ENCODE measurements around the gene KCNIP4.

KCNIP4 gene

GRCh38 chr4:20816287-20816686 is 1132.3 kb downstream of the KCNIP4 start:
- TF ChIP-seq CTCF (conservative IDR thresholded peaks at IDR 0.05; ENCODE audit: low read depth, low read length): no peak
- H3K27me3 ChIP-seq (ENCODE audit: insufficient read depth, low read depth): no peaks in the 10 kb centered on the region
- no peak overlapping the region for H2AFZ ChIP-seq (ENCODE audit: low read depth)
- no peaks in the 10 kb centered on the region for H3K79me2 ChIP-seq (ENCODE audit: insufficient read depth, low read depth)
- no peaks in the 10 kb centered on the region for H4K20me1 ChIP-seq (ENCODE audit: insufficient read depth)
- H3K4me3 ChIP-seq (IDR thresholded peaks at IDR 0.05; ENCODE audit: insufficient read depth, low read depth, low read length): no peak overlapping the region
- H3K36me3 ChIP-seq (ENCODE audit: insufficient read depth): no peaks in the 10 kb centered on the region
- no peak overlapping the region for H3K9ac ChIP-seq
- no peak overlapping the region for H3K27ac ChIP-seq
- no peak overlapping the region for H3K4me2 ChIP-seq
- H3K4me1 ChIP-seq (ENCODE audit: low read depth, poor library complexity, severe bottlenecking): no peaks in the 10 kb centered on the region

GRCh38 chr4:20813700-20814099 is 1134.9 kb downstream of the KCNIP4 start:
- H2AFZ ChIP-seq (ENCODE audit: low read depth): no peak overlapping the region
- H4K20me1 ChIP-seq (ENCODE audit: insufficient read depth): no peaks in the 10 kb centered on the region
- H3K4me2 ChIP-seq: no peak overlapping the region
- no peaks in the 10 kb centered on the region for H3K27me3 ChIP-seq (ENCODE audit: insufficient read depth, low read depth)
- H3K9ac ChIP-seq: no peak overlapping the region
- H3K27ac ChIP-seq: no peak overlapping the region
- H3K4me1 ChIP-seq (ENCODE audit: low read depth, poor library complexity, severe bottlenecking): no peaks in the 10 kb centered on the region
- TF ChIP-seq CTCF (conservative IDR thresholded peaks at IDR 0.05; ENCODE audit: low read depth, low read length): no peak
- no peaks in the 10 kb centered on the region for H3K36me3 ChIP-seq (ENCODE audit: insufficient read depth)
- H3K4me3 ChIP-seq (IDR thresholded peaks at IDR 0.05; ENCODE audit: insufficient read depth, low read depth, low read length): no peak overlapping the region
- H3K79me2 ChIP-seq (ENCODE audit: insufficient read depth, low read depth): no peaks in the 10 kb centered on the region

GRCh38 chr4:20809812-20810211 is 1138.8 kb downstream of the KCNIP4 start:
- H3K4me2 ChIP-seq: no peak overlapping the region
- no peak overlapping the region for H3K4me3 ChIP-seq (IDR thresholded peaks at IDR 0.05; ENCODE audit: insufficient read depth, low read depth, low read length)
- no peaks in the 10 kb centered on the region for H3K4me1 ChIP-seq (ENCODE audit: low read depth, poor library complexity, severe bottlenecking)
- no peaks in the 10 kb centered on the region for H4K20me1 ChIP-seq (ENCODE audit: insufficient read depth)
- H3K79me2 ChIP-seq (ENCODE audit: insufficient read depth, low read depth): no peaks in the 10 kb centered on the region
- no peak overlapping the region for H3K9ac ChIP-seq
- H3K36me3 ChIP-seq (ENCODE audit: insufficient read depth): no peaks in the 10 kb centered on the region
- TF ChIP-seq CTCF (conservative IDR thresholded peaks at IDR 0.05; ENCODE audit: low read depth, low read length): no peak
- no peak overlapping the region for H3K27ac ChIP-seq
- H3K27me3 ChIP-seq (ENCODE audit: insufficient read depth, low read depth): no peaks in the 10 kb centered on the region
- H2AFZ ChIP-seq (ENCODE audit: low read depth): no peak overlapping the region

- Histone ChIP-seq H2AFZ (ENCODE audit: low read depth) (no peak overlapping the region), H3K36me3 (ENCODE audit: insufficient read depth) (no peaks in the 10 kb centered on the region), H3K27me3 (ENCODE audit: insufficient read depth, low read depth) (no peaks in the 10 kb centered on the region), H3K4me1 (ENCODE audit: low read depth, poor library complexity, severe bottlenecking) (no peaks in the 10 kb centered on the region), H3K4me3 (IDR thresholded peaks at IDR 0.05; ENCODE audit: insufficient read depth, low read depth, low read length) (no peak overlapping the region), H3K9ac (no peak overlapping the region), H3K79me2 (ENCODE audit: insufficient read depth, low read depth) (no peaks in the 10 kb centered on the region), H4K20me1 (ENCODE audit: insufficient read depth) (no peaks in the 10 kb centered on the region), H3K4me2 (no peak overlapping the region), H3K27ac (no peak overlapping the region)
- no peak for TF ChIP-seq CTCF (conservative IDR thresholded peaks at IDR 0.05; ENCODE audit: low read depth, low read length)
Measured at GRCh38 chr4:20805716-20806115, 1142.9 kb downstream of the KCNIP4 start.

Data from KMS-11 (cell line).